AG10803 (cell line): ENCODE data around the gene WDR45B.
A peak's percentile ranks its signal among the peaks of the same experiment; 100 is the strongest.

Source experiments
- DNase-seq: peaks from one replicate; pipeline ENCODE4 v3.0.0; 2010; ENCODE audit warnings: low read depth
- H3K4me3 ChIP-seq: 2 replicates; pipeline ENCODE4 v1.5.1; 2011; ENCODE audit warnings: mild to moderate bottlenecking, low read length, control low read depth
- CTCF ChIP-seq: conservative IDR thresholded peaks from 2 replicates; pipeline ENCODE4 v1.5.1; 2011; ENCODE audit warnings: mild to moderate bottlenecking, low read length, control low read depth, inconsistent platforms

The WDR45B gene

GRCh38 chr17:82615084-82616020, 32.9 kb downstream of the WDR45B start:
- no peak for DNase-seq
- H3K4me3 ChIP-seq, result no peak overlapping the region
- no peak for TF ChIP-seq CTCF

GRCh38 chr17:82614095-82614631, 34.1 kb downstream of the WDR45B start:
- no peak overlapping the region for H3K4me3 ChIP-seq
- no peak for DNase-seq
- TF ChIP-seq CTCF, result no peak

GRCh38 chr17:82613283-82614094, 34.8 kb downstream of the WDR45B start:
- no peak overlapping the region for H3K4me3 ChIP-seq
- TF ChIP-seq CTCF, result no peak
- DNase-seq, result no peak

GRCh38 chr17:82611140-82612058, 36.8 kb downstream of the WDR45B start:
- DNase-seq, result peak; percentile 49
- no peak for TF ChIP-seq CTCF

GRCh38 chr17:82609655-82610054, 38.6 kb downstream of the WDR45B start:
- no peak overlapping the region for H3K4me3 ChIP-seq
- no peak for TF ChIP-seq CTCF
- no peak for DNase-seq

More at GRCh38 chr17:82611140-82612058, 36.8 kb downstream of the WDR45B start:
- H3K4me3 ChIP-seq, result no peak overlapping the region

GRCh38 chr17:82608816-82609215, 39.4 kb downstream of the WDR45B start:
- TF ChIP-seq CTCF, result no peak
- H3K4me3 ChIP-seq, result no peak overlapping the region

More at GRCh38 chr17:82608816-82609215, 39.4 kb downstream of the WDR45B start:
- no peak for DNase-seq
